DOHH2 (cell line): Measurements from ENCODE around the gene F13A1.

Source experiments
- EZH2phosphoT487 ChIP-seq: fragments of 200-600 bp; sonication (generic); IDR thresholded peaks from 2 replicates; pipeline ENCODE4 v1.6.1; 2017; ENCODE audit warnings: borderline replicate concordance, mild to moderate bottlenecking, antibody characterized with exemption, low read length, moderate library complexity, mixed read lengths
- TF ChIP-seq, protein P1 (sequence below): fragments of 200-600 bp; sonication (generic); IDR thresholded peaks from one replicate; pipeline ENCODE4 v1.5.1; 2014; ENCODE audit warnings: antibody characterized with exemption, mild to moderate bottlenecking, low read depth, low read length; ENCODE audit not compliant: poor library complexity, severe bottlenecking

DNA sequence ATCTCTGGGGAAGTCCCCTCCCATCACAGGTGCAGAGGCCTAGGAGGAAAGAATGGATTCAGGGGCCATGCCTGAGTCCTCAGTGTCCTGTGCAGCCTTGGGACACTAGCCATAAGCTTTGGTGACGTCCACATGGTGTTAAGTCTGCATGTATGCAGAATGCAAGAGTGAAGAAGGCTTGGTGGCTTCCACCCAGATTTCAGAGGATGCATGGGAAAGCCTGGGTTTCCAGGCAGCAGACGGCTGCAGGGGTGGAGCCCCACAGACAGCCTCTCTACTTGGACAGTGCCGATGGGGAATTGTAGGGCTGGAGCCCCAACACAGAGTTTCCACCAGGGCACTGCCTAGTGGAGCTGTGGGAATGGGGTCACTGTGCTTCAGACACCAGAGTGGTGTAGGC is 196.7 kb downstream of the F13A1 start:
- TF ChIP-seq, protein P1, sequence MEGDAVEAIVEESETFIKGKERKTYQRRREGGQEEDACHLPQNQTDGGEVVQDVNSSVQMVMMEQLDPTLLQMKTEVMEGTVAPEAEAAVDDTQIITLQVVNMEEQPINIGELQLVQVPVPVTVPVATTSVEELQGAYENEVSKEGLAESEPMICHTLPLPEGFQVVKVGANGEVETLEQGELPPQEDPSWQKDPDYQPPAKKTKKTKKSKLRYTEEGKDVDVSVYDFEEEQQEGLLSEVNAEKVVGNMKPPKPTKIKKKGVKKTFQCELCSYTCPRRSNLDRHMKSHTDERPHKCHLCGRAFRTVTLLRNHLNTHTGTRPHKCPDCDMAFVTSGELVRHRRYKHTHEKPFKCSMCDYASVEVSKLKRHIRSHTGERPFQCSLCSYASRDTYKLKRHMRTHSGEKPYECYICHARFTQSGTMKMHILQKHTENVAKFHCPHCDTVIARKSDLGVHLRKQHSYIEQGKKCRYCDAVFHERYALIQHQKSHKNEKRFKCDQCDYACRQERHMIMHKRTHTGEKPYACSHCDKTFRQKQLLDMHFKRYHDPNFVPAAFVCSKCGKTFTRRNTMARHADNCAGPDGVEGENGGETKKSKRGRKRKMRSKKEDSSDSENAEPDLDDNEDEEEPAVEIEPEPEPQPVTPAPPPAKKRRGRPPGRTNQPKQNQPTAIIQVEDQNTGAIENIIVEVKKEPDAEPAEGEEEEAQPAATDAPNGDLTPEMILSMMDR = no peak
- no peak for TF ChIP-seq EZH2phosphoT487
